HG03280 (cell line): Measurements from ENCODE around the gene LCN15.
"Not testable (repeated sequence)": the region's sequence is repeated elsewhere in the genome, so short reads cannot be mapped to it uniquely, and the experiment has no call there.

ENCODE experiments used
- ATAC-seq: cut with Tn5 transposase; IDR thresholded peaks from one replicate; pipeline ENCODE4 v1.9.1; 2021; ENCODE audit warnings: mild to moderate bottlenecking, moderate library complexity; ENCODE audit not compliant: unreplicated experiment

LCN15 gene

DNA sequence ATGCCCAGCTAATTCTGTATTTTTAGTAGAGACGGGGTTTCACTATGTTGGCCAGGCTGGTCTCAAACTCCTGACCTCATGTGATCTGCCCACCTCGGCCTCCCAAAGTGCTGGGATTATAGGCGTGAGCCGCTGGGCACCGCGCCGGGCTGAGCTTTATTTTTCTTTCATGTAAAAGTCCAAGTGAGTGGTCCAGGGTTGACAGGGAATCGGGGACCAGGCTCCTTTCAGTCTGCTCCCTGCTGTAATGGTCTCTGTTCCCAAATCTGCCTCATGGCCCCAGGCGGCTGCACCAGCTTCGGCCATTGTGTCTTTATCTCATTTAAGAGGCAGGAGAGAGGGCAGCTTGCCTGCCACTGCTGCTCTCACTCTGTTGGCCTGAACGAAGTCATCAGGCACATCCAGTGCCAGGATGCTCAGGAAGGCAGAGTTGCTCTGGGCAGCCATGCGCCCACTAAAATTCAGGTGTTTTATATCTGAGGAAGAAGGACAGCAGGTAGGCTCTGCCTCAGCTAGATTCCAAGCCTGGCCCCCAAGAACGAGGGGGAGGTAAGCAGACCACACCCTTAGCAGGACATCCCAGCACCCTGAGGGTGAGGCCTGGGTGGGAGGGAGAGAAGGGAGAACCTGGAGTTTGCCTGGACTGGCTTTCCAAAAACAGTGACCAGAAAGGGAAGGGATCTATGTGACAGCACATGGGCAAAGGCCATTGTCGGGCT, 30.1 kb upstream of the LCN15 start:
- no peak for ATAC-seq

DNA sequence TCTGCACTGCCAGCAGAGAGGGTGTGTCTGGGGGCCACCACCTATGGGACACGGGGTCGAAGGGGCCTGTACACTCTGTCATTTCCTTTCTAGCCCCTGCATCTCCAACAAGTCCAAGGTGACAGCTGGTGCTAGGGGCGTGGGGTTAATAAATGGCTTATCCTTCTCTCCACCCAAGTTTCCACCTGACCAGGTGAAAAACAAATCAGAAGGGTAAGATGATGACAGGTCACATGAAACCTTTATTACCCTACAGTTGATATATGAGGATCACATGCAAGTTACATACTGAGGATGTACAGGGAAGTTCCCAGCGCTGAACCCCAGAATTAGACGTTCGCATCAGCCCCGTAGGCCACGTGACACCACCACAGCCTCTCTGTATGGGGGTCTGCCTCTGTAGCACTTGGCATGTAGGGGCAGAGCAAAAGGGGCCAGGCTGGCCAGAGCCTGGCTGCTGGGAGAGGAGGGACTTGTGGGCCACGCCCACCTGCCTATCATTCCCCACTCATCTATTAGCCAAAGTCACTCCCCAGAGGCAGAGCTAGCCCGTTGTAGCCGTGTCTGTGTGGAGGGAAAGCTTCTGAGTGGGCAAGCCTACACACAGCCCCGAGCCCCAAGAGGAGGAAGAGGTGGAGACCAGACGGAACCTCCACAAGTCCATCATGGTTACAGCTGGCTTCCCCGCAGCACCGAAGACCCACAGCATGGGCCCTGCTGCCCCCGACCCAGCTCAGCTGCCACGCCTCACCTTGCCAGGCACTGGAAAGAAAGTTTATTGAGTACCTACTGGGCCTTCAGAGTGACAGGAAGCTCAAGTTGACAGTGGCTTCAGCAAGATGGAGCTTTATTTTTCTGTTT, 29.0 kb upstream of the LCN15 start:
- no peak for ATAC-seq

DNA sequence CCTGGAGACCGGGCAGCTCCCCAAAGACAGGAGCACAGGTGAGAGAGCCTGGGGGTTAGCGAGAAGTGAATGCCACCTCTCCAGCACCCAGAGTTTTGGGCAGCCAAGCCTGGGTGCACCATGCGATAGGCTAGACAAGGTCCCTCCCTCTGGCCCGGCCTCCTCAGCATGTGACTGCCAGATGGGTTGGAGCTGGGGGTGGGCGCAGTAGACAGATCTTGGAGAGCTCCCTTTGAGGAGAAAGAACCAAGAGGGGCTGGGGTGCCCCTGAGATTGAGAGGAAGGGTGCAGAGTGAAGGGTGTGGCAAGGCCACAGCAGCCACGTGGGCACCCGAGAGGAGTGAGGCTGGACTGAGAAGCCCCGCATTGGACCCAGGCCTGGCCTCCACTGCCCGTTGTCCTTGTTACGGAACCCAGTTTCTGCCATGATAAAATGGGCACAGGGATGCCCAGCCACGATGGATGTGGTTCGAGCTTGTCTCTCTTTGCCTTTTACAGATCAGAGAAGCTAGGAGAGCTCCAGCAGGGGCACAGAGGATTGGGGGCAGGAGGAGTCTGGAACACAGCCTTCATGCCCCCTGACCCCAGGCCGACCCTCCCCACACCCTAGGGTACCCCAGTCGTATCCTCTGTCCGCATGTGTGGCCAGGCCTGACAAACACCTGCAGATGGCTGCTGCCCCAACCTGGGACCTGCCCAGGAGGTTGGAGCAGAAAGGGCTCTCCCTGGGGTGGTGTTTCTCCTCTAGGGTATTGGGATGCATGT, 28.2 kb upstream of the LCN15 start:
- no peak for ATAC-seq

DNA sequence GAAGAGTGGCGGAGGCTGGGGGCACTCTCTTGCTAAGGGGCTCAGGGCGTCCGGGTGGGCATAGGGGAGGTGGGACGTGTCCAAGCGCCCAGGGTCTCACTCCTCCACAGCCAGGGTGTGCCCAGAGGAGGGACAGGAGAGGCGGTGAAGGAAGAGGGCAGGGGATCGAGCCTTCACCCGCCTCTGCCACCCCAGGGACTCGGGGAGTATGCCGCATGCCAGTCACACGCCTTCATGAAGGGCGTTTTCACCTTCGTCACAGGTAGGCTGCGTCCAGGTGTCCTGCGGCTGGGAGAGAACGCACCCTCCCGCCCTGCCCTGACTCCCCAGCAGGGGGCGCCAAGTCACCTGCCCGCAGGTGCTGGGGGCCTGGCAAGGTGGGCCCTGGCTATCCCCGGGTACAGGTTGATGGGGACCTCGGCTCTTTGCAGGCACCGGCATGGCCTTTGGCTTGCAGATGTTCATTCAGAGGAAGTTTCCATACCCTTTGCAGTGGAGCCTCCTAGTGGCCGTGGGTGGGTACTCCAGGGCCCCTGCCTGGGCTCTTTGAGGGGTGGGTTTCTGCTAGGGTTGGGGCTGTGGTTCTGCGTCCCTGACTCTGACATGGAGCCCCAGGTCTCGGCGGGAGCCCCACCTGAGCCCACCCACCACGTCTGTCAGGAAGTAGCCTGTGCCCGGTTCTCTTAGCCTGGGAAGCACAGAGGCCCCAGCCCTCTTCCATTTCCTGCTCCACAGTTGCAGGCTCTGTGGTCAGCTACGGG, 27.4 kb upstream of the LCN15 start:
- ATAC-seq = no peak

DNA sequence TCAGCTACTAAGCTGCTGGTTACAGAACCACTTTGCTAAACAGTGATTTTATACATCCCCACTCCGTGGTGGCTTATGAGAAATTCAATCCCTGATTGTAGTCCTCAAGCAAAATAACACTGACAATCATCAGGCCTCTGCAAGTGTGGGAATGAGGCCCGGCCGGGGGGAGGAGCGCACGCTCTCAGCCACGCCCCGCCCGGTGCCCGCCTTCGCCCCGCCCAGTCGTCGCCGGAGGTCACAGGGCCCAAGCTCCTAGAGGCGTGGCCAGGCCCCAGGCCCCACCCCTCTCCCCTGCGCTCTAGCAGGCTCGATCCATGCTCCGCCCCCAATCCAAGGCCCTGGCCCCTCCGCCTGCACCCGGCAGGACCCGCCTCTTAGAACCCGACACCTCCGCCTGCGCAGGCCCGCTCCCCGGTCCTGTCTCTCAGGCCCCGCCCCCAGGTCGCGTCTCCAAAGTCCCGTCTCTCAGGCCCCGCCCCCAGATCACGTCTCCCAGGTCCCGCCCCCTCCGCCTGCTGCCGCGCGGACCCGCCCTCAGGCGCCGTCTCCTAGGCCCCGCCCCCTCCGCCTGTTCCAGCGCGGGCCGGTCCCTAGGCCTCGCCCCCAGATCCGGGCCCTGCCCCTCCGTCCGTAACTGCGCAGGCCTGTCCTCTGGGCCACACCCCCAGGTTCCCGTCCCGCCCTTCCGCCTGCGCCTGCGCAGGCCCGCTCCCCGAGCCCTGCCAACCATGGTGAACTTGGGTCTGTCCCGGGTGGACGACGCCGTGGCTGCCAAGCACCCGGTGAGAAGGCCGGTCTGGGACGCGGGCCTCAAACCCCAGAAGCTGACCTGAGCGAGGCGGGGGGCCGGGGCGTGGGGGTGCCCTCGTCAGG, 26.6 kb upstream of the LCN15 start, which contains the start of gene TMEM141:
Gene TMEM141, plus strand, starts transcription at position 705 of the 876 bp plus-strand sequence. Its CDS starts 27 bp downstream, at position 732.
- ATAC-seq = peak; percentile 87

DNA sequence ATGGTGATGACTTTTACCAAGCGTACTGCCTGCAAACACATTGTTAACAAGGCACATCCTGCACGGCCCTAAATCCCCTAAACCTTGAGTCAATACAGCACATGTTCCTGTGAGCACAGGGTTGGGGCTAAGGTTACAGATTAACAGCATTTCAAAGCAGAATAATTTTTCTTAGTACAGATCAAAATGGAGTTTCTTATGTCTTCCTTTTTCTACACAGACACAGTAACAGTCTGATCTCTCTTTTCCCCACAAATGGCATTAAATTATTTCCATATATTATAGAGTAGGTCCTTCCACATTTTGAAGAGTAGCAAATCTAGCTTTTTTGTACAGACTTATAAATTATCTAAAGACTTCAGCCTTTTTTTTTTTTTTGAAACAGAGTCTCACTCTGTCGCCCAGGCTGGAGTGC, 25.2 kb upstream of the LCN15 start:
- no peak for ATAC-seq

DNA sequence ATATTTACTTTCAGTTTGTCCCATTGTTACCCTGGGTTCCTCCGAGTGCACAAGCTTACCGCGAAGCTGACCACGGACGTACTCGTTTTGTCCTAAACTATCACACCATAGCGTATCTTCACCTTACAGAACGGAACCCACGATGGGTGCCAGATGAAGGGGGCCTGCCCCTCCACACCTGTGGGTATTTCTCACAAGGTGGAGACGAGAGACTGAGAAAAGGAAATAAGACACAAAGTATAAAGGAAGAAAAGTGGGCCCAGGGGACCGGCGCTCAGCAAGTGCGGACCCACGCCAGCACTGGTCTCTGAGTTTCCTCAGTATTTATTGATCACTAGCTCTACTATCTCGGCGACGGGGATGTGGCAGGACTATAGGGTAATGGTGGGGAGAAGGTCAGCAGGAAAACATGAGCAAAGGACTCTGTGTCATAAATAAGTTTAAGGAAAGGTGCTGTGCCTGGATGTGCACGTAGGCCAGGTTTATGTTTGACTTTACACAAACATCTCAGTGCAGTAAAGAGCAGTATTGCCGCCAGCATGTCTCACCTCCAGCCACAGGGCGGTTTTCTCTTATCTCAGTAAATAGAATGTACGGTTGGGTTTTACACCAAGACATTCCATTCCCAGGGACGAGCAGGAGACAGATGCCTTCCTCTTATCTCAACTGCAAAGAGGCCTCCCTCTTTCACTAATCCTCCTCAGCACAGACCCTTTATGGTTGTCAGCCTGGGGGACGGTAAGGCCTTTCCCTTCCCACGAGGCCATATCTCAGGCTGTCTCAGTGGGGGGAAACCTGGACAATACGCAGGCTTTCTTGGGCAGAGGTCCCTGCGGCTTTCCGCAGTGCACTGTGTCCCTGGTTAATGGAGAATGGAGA, 24.6 kb upstream of the LCN15 start:
- ATAC-seq = not testable (repeated sequence)

DNA sequence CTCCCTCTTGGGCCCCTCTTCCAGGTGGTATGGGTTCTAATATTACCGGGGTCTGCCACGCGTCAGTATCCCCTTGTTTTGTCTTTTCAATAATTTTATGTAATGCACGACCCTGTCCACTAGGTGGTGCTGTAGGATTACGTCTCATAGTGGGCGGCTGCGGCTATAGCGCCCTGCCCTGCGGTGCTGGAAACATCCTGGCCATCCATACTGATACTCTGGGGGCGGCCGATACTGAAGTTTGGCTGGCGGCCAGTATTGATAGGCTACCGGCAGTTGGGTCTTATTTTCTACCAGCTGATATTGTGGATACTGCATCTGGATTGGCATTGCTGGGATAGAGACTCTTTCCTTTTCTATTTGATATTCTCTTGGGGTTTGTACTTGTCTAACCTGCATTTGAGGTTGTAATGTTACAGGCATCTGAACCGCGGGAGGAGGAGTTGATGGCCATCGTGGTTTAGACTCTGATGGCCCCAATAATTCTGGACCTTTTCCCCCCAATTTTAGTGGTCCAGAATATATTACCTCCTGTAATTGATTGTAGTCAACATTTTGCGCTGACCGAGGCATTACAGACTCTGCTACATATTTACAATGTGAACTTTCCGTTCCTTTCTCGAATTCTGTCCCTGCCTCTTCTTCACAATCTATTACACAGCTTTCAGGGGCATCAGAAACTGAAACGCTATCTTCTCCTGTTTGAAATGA, 23.5 kb upstream of the LCN15 start:
- ATAC-seq = no peak

DNA sequence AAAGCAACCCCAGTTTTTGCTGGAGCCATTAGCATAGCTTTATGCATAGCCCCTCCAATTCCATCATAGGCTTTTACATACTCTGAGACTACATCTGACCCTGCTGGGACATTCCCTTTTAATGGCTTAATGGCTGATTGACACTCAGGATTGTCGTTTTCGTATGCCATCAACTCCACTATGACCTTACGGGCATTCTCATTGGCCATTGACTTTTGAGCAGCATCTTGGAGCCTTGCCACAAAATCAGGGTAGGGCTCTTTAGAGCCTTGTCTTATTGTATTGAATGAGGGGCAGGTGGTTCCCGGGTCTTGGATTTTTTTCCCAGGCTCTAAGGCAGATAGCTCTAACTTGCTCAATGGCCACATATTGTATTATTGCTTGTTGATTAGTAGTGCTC, 22.7 kb upstream of the LCN15 start:
- not testable (repeated sequence) for ATAC-seq

DNA sequence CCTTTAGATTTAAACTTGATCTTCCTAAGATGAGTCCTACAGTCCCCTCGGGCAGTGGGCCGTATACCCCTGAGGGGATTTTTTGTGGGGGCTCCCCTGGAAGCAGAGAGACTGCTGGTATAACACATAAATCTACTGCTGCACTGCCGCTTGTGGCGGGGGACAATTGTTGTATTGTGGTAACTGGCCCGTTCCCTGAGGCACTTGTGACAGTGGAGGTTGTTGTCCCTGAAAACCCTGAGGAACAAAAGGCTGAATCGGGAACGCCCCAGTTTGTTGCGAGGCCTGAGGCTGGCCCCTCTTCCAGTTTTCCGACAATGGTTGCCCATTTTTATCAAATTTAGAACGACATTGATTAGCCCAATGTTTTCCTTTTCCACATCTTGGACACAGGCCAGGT, 22.1 kb upstream of the LCN15 start:
- ATAC-seq = no peak

DNA sequence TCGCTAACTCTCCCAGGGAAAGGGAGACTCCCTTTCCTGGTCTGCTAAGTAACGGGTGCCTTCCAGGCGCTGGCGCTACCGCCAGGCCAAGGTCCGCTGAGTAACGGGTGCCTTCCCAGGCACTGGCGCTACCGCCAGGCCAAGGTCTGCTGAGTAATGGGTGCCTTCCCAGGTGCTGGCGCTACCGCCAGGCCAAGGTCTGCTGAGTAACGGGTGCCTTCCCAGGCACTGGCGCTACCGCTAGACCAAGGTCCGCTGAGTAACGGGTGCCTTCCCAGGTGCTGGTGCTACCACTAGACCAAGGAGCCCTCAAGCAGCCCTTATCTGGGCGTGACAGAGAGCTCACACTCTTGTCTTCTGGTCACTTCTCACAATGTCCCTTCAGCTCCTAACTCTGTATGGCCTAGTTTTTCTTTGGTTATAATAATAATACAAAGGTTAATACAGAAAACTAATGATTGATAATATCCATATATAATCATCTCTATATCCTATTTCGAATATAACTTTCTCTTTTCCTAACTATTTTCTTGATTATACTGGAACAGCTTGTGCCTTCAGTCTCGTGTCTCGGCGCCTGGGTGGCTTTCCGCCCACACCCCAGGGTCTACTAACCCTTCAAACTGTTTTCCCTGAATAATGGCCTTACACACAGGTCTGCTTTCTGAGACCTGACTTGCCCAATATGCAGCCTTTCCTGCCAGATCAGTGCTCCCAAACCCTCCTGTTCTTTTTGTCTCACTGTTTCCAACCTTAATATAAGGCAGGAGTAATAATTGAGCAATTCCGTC, 21.4 kb upstream of the LCN15 start:
- not testable (repeated sequence) for ATAC-seq

DNA sequence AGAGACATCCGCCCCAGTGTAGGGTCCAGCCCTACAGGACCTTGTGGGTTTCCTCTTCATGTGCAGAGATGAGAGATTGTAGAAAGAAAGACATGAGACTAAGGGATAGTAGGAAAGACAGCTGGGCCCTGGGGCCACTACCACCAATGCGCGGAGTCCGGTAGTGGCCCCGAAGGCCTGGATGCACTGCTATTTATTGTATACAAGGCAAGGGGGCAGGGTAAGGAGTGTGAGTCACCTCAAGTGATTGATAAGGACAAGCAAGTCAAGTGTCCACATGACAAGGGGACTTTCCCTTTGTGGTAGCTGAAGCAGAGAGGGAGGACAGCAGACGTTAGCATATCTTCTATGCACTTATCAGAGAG, 20.7 kb upstream of the LCN15 start:
- ATAC-seq = no peak

DNA sequence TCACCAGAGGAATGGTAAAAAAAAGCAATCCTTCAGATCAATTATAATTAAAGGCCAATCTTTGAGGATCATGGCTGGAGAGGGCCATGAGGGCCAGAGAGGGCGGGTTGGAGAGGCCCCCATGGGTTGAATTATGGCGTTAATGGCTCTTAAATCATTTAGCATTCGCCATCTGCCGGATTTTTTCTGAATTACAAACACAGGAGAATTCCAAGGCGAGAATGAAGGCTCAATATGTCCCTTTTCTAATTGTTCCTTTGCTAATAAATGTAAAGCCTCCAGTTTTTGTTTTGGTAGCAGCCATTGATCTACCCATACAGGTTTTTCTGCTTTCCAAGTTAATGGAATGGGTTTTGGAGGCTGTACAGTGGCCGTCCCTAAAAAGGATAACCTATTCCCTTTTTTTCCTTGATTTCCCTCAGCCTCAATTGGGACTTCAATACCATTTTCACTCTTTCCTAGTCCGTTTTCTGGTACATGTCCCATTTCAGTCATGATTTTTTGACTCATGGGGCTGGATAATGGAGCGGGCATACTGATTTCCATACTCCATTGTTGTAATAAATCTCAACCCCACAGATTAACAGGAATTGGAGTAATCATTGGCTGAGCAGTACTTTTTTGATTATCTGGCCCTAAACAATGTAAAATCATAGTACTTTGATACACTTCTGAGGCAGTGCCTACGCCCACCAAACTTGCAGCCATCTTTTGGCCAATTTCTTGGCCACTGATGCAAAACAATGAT, 20.1 kb upstream of the LCN15 start:
- no peak for ATAC-seq

DNA sequence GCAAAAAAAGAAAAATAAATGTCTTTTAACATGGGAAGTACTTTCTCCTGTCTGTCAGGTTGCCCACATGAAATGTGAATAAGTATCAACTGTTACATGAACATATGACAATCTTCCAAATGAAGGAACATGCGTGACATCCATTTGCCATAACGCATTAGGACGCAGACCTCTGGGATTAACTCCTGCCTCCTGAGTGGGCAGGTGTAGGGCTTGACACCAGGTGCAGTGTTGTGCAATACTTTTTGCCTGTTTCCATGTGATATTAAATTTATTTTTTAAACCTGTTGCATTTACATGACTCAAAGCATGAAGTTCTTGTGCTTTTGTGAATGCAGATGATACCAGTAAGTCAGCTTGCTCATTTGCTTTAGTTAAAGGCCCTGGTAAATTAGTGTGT, 18.1 kb upstream of the LCN15 start:
- no peak for ATAC-seq

DNA sequence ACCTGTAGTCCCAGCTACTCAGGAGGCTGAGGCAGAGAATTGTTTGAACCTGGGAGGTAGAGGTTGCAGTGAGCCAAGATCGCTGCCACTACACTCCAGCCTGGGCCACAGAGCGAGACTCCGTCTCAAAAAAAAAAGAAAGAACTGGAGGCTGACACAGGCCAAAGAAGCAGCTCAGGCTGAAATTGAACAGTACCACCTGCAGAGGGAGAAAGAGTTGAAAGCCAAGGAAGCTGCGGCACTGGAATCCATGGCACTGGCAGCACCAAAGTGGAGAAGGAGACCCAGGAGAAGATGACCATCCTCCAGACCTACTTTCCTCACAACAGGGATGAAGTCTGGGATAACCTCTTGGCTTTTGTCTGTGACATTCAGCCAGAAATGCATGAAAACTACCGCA, 15.5 kb upstream of the LCN15 start:
- ATAC-seq = no peak

DNA sequence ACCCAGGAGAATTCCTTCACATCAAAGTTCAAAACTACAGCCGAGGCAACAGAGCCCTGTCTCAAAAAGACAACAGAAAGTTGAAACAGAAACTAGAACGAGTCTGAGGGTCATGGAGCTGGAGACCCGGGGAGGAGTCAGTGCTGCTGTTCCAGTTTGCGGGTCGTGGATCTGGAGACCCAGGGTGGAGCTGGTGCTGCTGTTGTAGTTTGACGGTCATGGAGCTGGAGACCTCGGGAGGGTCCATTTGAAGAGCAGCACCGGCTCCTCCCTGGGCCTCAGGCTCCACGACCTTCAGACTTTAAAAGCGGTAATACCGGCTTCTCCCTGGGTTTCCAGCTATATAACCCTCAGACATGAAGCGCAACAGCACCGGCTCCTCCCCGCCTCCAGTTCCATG, 13.0 kb upstream of the LCN15 start:
- ATAC-seq = no peak

DNA sequence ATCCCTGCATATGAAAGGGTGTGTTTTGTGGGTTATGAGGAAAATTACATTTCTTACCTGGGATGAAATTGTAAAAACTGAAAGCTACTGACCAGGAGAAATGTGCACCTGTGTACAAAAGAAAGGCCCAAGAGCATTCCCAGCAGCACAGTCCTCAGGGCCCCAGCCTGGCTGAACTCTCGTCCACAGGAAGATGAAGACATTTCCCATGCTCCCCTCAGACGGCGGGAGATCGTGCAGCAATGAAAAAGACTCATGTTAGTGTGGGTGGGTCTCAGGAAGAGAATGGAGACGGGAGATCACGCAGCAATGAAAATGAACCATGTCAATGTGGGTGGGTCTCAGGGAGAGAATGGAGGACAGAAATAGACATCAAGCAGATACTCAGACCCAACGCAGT, 12.6 kb upstream of the LCN15 start:
- ATAC-seq = no peak
